ENCODE data around the gene TRAPPC2L. TPM values are rescaled to one million over a fixed set of nuclear protein-coding genes. Genes with fewer than 3 reads are reported as not detected.

TRAPPC2L gene
- total and polyA plus RNA-seq, 2 of the 13 experiments (the other 11 are each of a cell fraction or from before 2014, with no cell fraction given), result 96.3 to 107 TPM

DNA sequence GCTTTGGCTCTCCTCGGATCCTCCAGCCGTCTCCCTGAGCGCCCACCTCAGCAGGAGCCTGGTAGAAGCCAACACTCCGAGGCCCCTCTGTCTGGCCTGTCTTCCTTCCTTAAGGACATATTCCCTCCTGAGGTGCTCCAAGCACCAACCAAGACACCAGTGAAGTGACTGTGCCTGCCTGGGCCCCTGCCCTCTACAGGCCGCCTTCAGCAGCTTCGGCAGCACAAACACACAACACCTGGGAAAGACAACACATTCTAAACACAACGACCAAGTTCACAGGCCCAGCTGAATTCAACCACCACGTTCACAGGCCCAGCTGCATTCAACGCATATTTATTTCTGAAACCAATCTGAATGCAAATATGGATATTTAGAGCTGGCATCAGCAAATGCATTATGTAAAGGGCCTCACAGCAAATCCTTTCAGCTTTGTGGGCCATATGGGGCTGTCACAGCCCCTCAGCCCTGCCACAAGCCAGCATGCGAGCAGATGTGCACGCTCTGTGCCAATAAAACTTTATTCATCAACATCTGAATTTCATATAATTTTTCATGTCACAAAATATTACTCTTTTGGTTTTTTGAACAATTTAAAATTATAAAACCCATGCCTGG is 12.4 kb upstream of the TRAPPC2L start (continued):
- TF ChIP-seq PRPF4 (IDR thresholded peaks at IDR 0.05; ENCODE audit: low read depth, low read length, poor library complexity, severe bottlenecking) (no peak), POLR2AphosphoS5 (IDR thresholded peaks at IDR 0.05; ENCODE audit: low read depth, low read length) (no peak)

DNA sequence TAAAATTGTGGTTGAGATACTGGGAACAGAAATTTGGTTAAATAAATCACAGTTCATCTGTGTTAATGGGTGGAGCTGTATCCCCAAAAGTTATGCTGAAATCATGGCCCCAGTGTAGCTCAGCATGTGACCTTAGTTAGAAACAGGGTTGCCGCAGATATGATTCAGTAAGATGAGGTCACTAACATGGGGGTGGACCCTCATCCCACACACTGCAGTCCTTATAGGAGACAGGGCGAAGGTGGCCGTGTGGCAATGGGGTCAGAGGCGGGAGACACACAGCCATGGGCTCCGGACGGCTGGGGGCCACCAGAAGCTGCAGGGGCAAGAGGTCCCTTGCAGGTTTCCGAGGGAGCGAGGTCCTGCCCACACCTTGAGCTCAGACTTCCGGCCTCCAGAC is 10.8 kb upstream of the TRAPPC2L start:
- DNase-seq (ENCODE audit: low spot score) (no peak), ATAC-seq (no peak), FAIRE-seq (no peak)
- no peak overlapping the region for H3K27ac ChIP-seq (ENCODE audit: extremely low read length, insufficient read depth, low read length)
- no peak overlapping the region for H3K4me2 ChIP-seq (ENCODE audit: low read depth, low read length)
- peaks cover 0 to 3% of the 10 kb centered on the region in 2 experiments; a peak in 2 of 5 replicates for H3K36me3 ChIP-seq (replicated peaks in 1 of 2; ENCODE audit: control insufficient read depth in 1 of 2, insufficient read depth in 2 of 2, low read length in 2 of 2)
- H3K4me3 ChIP-seq (replicated peaks in 1 of 3; ENCODE audit: insufficient read depth in 1 of 3, low read depth in 2 of 3, low read length in 3 of 3), result no peak overlapping the region
- H3K9ac ChIP-seq (ENCODE audit: insufficient read depth, low read depth, low read length), result no peak overlapping the region
- no peaks in the 10 kb centered on the region for H3K27me3 ChIP-seq (ENCODE audit: control insufficient read depth in 1 of 2, insufficient read depth in 2 of 2, low read length in 2 of 2)
- ChIA-PET POLR2A (interaction anchor here (0.6 kb wide), 1 partner anchor 9 kb away, joined by 3 read pairs; no protein-coding TSS in a partner anchor), CTCF (ENCODE audit: low intra/inter-chr PET ratio, low total read pairs) (no interaction called here)
- H4K20me1 ChIP-seq (ENCODE audit: insufficient read depth, low read length), result peaks cover 3% of the 10 kb centered on the region; the same call in 1 of the 2 replicates
- no peaks in the 10 kb centered on the region for H3K4me1 ChIP-seq (ENCODE audit: insufficient read depth, low read length)
- H3K9me3 ChIP-seq (ENCODE audit: low read length), result no peaks in the 10 kb centered on the region
- no peaks in the 10 kb centered on the region for H3K79me2 ChIP-seq (ENCODE audit: insufficient read depth, low read length)
- in situ Hi-C loops (cut with HindIII; ENCODE audit: extremely low pct_ligation_motif_present, low pct_unique_long_range_greater_than_20kb), result no loop called here
- BruUV-seq (replicated peaks), result no TSS peak
- WGBS (ENCODE audit: low lambda C conversion rate), result 98% methylated on average over 9 of the region's 9 CpGs
- intact Hi-C loops (cut with micrococcal nuclease; ENCODE audit: unreplicated experiment), result no loop called here
- H2AFZ ChIP-seq (ENCODE audit: low read length), result no peak overlapping the region
- TF ChIP-seq ZNF34 (CRISPR knock-in tag; IDR thresholded peaks at IDR 0.05; ENCODE audit: borderline replicate concordance), result no peak
- no peak for TF ChIP-seq THAP7 (CRISPR knock-in tag; IDR thresholded peaks at IDR 0.05)
- no peak for TF ChIP-seq RFX5 (IDR thresholded peaks at IDR 0.05; ENCODE audit: low read depth, low read length)
- TF ChIP-seq, protein P1, sequence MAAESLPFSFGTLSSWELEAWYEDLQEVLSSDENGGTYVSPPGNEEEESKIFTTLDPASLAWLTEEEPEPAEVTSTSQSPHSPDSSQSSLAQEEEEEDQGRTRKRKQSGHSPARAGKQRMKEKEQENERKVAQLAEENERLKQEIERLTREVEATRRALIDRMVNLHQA (CRISPR knock-in tag; IDR thresholded peaks at IDR 0.05), result no peak
- TF ChIP-seq, protein P2, sequence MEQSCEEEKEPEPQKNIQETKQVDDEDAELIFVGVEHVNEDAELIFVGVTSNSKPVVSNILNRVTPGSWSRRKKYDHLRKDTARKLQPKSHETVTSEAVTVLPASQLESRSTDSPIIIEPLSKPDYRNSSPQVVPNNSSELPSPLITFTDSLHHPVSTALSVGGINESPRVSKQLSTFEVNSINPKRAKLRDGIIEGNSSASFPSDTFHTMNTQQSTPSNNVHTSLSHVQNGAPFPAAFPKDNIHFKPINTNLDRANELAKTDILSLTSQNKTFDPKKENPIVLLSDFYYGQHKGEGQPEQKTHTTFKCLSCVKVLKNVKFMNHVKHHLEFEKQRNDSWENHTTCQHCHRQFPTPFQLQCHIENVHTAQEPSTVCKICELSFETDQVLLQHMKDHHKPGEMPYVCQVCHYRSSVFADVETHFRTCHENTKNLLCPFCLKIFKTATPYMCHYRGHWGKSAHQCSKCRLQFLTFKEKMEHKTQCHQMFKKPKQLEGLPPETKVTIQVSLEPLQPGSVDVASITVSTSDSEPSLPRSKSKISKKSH (CRISPR knock-in tag; IDR thresholded peaks at IDR 0.05; ENCODE audit: borderline replicate concordance), result no peak
- no peak for TF ChIP-seq SAFB2 (CRISPR knock-in tag; IDR thresholded peaks at IDR 0.05; ENCODE audit: borderline replicate concordance, low read depth)
- no peak for TF ChIP-seq ZBTB7A (CRISPR knock-in tag; IDR thresholded peaks at IDR 0.05)
- TF ChIP-seq ZNF83 (CRISPR knock-in tag; IDR thresholded peaks at IDR 0.05; ENCODE audit: borderline replicate concordance), result no peak
- TF ChIP-seq NFATC3 (CRISPR knock-in tag; IDR thresholded peaks at IDR 0.05), result no peak
- TF ChIP-seq, protein P3, sequence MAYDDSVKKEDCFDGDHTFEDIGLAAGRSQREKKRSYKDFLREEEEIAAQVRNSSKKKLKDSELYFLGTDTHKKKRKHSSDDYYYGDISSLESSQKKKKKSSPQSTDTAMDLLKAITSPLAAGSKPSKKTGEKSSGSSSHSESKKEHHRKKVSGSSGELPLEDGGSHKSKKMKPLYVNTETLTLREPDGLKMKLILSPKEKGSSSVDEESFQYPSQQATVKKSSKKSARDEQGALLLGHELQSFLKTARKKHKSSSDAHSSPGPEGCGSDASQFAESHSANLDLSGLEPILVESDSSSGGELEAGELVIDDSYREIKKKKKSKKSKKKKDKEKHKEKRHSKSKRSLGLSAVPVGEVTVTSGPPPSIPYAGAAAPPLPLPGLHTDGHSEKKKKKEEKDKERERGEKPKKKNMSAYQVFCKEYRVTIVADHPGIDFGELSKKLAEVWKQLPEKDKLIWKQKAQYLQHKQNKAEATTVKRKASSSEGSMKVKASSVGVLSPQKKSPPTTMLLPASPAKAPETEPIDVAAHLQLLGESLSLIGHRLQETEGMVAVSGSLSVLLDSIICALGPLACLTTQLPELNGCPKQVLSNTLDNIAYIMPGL (CRISPR knock-in tag; IDR thresholded peaks at IDR 0.05; ENCODE audit: borderline replicate concordance in 1 of 2, low read depth in 1 of 2), result no peak
- no peak for TF ChIP-seq ZNF431 (CRISPR knock-in tag; IDR thresholded peaks at IDR 0.05; ENCODE audit: borderline replicate concordance, low read depth)
- no peak for TF ChIP-seq ZBTB33 (CRISPR knock-in tag; IDR thresholded peaks at IDR 0.05)

Measured in HepG2 (cell line).